Measurements from ENCODE around the gene RASSF7.

The RASSF7 gene

GRCh38 chr11:550746-551085 is 10.1 kb upstream of the RASSF7 start:
- DNase-seq (ENCODE audit: low read depth in 4 of 4, low spot score in 1 of 4), result no peak

- no peak for DNase-seq (ENCODE audit: low read depth in 4 of 4, low spot score in 1 of 4)
Observed at GRCh38 chr11:551131-551530, 9.6 kb upstream of the RASSF7 start.

GRCh38 chr11:551596-551995 is 9.2 kb upstream of the RASSF7 start:
- DNase-seq (ENCODE audit: low read depth in 4 of 4, low spot score in 1 of 4), result no peak

- DNase-seq (ENCODE audit: low read depth in 4 of 4, low spot score in 1 of 4), result no peak
Observed at GRCh38 chr11:553083-553987, 7.4 kb upstream of the RASSF7 start.

GRCh38 chr11:553988-554340 is 6.8 kb upstream of the RASSF7 start:
- no peak for DNase-seq (ENCODE audit: low read depth in 4 of 4, low spot score in 1 of 4)

DNA sequence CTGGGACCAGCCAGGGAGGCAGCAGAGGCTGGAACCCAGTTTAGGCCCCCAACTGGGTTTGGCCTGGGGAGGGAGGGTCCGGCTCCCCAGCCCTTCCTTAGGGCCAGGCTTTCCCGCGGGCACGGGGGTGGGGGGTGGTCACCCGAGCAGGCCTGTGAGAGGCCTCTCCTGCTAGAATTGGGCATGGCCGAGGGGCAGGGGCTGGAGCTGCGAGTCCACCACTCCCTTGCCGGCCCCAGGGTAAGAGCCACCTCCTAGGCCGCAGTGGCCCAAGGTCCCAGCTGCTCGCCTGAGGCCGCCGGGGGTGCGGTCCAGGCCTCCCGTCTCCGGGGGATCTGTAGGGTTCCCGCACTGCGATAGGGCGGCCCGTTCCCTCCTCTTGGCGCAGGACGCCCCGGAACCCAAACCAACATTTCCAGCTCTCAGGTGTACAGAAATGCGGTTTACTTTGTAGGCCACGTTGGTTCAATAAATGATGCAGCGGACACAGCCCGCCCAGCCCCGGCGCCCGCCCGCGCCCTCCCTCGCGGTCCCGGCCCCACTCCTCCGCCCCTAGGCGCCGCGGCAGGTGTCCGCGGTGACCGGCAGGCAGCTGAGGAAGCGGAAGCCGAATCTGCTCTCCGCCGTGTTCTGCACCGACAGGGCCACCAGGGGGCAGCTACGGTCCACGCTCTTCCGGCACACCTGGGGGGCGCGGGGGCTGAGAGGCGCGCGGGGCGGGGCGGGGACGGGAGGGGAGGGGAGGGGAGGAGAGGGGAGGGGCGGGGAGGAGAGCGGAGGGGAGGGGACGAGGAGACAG is 6.1 kb upstream of the RASSF7 start:
- DNase-seq (ENCODE audit: low read depth in 4 of 4, low spot score in 1 of 4), result peak in 3 of 4 experiments; percentile 53 to 64 (median 62)

DNA sequence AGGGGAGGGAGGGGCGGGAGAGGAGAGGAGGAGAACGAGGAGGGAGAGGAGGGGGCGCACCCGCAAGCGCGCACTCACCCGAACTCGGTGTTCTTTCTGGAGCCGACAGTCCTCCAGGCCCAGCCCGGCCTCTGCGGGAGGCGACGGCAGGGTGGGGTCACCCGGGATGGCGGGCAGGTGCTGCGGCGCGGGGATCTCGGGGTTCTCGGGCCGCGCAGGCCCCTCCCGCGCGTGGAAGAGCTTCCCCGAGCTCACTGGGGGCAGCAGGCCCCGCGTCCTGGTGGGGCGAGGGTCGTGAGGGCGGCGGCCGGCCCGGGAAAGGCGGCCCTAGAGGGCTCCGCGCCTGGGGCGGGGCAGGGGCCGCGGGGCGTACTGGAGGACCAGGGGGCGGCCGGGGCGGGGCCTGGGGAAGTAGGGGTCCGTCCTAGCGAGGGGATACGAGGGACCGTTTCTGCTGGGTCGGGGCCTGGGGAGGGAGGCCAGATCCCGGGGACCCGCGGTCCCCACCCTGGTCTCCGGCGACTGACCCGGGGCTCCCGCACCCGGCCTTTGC is 5.5 kb upstream of the RASSF7 start:
- no peak for DNase-seq (ENCODE audit: low read depth in 4 of 4, low spot score in 1 of 4)

GRCh38 chr11:555780-556661 is 4.7 kb upstream of the RASSF7 start:
- no peak for DNase-seq (ENCODE audit: low read depth in 4 of 4, low spot score in 1 of 4)

DNA sequence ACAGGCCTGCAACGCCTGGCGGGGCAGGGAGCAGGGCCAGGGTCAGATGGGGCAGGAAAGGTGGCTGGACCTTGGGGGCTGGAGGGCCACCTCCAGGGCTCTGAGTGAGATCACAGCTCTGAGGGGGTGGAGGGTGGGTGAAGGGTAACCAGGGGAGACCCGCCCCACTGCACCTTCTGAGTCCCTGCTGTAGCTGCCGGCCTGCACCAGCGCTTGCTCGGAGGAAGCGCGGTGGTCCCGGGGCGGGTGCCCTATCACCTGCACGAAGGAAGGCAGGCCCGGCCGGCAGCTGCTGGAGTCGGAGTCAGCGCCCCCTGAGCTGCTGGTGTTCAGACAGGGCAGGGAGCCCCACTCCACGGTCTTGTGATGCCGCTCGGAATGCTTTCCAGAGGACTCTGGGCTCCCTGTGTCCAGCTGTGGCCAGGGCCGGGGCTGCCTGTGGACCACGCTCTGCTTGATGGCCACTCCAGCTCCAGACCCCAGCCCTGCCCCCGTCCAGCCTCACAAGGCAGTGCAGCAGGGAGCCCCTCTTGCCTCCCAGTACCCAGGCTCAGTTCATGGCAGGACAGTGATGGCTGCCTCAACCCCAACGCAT is 4.0 kb upstream of the RASSF7 start:
- DNase-seq (ENCODE audit: low read depth in 4 of 4, low spot score in 1 of 4), result no peak

GRCh38 chr11:557328-558132 is 3.2 kb upstream of the RASSF7 start:
- no peak for DNase-seq (ENCODE audit: low read depth in 4 of 4, low spot score in 1 of 4)

DNA sequence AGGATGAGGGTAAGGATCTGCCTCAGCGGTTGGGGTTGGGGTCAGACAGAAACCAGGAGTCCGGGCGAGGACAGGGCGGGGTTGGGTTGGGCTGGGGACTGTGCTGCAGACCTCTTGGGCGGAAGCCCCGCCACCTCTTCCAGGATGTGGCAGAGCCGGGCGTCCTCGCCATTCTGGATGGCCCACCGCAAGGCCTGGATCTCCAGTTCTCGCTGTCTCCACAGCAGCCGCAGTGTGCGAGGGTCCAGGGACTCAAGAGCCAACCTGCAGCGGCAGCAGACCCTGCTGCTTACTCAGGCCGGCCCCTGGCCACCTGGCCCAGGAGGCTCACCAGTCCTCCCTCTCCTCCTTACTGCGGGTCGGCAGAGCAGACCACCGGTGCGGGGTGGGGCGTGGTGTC is 2.3 kb upstream of the RASSF7 start:
- no peak for DNase-seq (ENCODE audit: low read depth in 4 of 4, low spot score in 1 of 4)

DNA sequence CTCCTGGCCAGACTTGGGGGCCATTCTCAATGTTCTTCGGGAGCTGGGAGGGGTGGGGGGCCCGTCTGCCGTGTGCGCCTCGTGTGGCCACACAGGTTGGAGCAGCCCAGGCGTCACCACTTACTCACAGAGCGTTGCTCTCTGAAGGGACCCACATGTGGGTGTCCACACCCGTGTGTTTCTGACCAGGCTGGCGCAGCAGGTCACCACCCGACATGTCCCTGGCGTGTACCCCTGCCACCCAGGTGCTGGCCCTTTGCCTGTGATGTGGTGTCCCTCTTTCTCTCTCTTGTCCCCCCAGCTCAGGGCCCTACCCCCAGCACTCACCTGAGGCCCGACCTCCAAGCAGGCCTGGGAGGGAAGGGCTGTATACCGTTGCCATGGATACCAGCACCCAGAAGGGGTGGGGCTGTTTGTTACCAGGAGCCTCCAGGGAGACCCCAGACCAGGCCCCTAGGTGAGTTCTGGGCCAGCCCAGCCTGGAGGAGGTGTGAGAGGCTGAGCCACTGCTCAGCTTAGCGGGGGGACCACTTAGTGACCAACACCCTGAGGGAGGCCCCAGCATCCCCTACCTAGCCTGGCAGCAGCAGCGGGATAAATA is 1.6 kb upstream of the RASSF7 start:
- no peak for DNase-seq (ENCODE audit: low read depth in 4 of 4, low spot score in 1 of 4)

DNA sequence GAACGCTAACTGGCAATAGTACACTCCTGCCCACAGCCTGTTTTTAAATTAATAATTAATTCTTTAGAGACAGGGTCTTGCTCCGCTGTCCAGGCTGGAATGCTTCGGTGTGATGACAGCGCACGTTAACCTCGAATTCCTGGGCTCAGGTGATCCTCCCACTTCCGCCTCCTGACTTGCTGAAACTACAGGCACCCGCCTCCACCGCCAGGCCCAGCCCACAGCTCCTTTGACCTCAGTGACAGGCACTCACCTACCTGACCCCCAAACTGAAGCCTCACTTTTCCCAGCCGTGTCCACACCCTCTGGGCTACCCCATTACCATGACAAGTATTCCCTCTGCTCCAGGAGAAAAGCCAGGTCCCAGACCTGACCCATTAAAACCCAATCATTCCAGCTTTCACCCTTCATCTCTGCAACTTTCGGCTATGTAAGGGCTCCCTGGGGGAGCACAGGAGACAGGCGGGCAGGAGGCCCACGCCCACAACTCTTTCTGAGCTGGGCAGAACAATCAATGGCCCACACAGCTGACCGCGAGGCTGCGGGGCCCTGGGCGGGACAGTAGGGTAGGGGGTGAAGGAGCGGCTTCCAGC is 962 bp upstream of the RASSF7 start:
- DNase-seq (ENCODE audit: low read depth in 4 of 4, low spot score in 1 of 4), result no peak

DNA sequence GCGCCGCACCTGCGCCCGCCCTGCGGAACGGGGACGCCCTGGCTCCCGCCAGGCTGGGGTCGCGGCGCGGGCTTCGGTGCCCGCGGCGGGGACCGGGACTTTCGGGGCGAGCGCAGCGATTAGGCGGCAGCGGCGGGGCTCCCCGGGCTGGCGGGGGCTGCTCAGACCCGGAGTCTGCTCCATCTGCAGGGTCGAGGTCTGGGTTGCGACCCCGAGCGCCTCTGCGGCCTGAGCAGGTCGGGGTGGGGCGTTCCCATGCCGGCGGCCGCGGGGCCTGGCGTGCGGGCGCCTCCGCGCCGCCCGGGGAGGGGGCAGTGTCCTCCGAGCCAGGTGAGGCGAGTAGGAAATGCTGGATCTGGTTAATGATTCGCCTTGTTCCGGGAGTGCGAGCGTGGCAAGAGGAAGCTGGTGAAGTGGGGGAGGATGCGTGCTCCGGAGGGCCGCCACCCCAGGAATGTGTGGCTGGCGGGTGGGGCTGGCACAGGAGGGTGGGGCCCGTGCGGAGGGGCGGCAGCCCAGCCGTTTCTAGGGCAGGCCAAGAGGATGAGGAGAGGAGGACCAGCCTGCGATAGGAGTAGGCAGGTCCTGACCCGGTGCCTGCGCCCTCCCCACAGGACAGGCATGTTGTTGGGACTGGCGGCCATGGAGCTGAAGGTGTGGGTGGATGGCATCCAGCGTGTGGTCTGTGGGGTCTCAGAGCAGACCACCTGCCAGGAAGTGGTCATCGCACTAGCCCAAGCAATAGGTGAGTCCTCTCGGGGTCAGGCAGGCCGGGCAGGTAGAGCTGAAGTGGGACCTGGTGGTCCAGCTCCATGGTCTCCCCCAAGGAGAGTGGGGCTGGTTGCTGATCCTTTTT is 606 bp downstream of the RASSF7 start:
- DNase-seq (ENCODE audit: low read depth in 4 of 4, low spot score in 1 of 4), result no peak

GRCh38 chr11:562046-562645 is 1.4 kb downstream of the RASSF7 start:
- no peak for DNase-seq (ENCODE audit: low read depth in 4 of 4, low spot score in 1 of 4)

GRCh38 chr11:563066-563811 is 2.5 kb downstream of the RASSF7 start:
- no peak for DNase-seq (ENCODE audit: low read depth in 4 of 4, low spot score in 1 of 4)

Measured in stimulated activated CD4-positive, alpha-beta T cell treated with anti-CD3 and anti-CD28 coated beads, Interleukin-1b, Interleukin-23, amount 100 ng/mL, for 24 hours (primary cell).